Cardiac septum (tissue), 1 donor: Measurements from ENCODE around the gene CLEC2D. TPM values are rescaled to one million over a fixed set of nuclear protein-coding genes. Genes with fewer than 3 reads are reported as not detected.
A peak's percentile ranks its signal among the peaks of the same experiment; 100 is the strongest.
"Not testable (repeated sequence)": the region's sequence is repeated elsewhere in the genome, so short reads cannot be mapped to it uniquely, and the experiment has no call there.

Source experiments
- DNase-seq: peaks from one replicate; pipeline ENCODE4 v3.0.0-alpha.2; 2020; ENCODE audit warnings: low spot score
- intact Hi-C: fragments of 100-400 bp; cut with DNase I; formaldehyde crosslinking; loops from one replicate; pipeline ENCODE4 v1.14.0; 2022
- long read RNA-seq: library from polyadenylated mRNA; unstranded; transcript quantifications from one replicate; pipeline ENCODE4 v2.0.0, GENCODE V29; 2021
- total RNA-seq: library from RNA; stranded (reverse); fragmentation: NEBNext Ultra II Directional; extraction: Animal tissue kit (Norgen Biotek cat#: 25700); gene quantifications from one replicate; pipeline ENCODE4 v1.2.1, GENCODE V29; 2021
- donor health status: DM: no; HTN: no; CAD: no.

The CLEC2D gene
- total RNA-seq: 4.7 TPM
- long read RNA-seq, partial matches to known transcripts: 0 of 1 reads
- long read RNA-seq, other reads (novel, unspliced or antisense): 1 of 1 reads

- intact Hi-C loops: no loop called here
- DNase-seq: no peak
Observed at GRCh38 chr12:9669534-9669933, at the start of gene CLEC2D. TSS of gene CLEC2D (plus strand) at chr12:9669713. CDS start at chr12:9669735, 22 bp downstream.

GRCh38 chr12:9625019-9625418, 44.5 kb upstream of the CLEC2D start:
- no peak for DNase-seq
- intact Hi-C loops: no loop called here

DNA sequence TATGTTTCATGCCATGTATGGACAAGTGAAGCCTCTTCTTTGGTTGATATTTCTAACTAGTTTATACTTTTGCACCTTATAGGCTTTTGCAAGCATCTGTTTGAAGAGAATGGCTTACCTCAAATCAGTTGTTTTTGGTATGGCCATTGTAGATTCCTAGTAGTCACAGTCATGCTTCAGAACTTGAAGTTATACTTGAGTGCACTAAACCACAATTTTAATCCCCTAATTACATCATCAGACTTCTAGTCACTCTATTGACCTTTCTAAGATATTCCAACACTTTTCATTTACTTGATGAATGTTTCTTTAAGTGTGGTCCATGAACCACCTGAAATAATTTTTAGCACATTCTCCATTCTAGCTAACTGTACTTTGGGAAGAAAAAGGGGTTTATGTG, 43.2 kb upstream of the CLEC2D start:
- no peak for DNase-seq
- intact Hi-C loops: no loop called here

DNA sequence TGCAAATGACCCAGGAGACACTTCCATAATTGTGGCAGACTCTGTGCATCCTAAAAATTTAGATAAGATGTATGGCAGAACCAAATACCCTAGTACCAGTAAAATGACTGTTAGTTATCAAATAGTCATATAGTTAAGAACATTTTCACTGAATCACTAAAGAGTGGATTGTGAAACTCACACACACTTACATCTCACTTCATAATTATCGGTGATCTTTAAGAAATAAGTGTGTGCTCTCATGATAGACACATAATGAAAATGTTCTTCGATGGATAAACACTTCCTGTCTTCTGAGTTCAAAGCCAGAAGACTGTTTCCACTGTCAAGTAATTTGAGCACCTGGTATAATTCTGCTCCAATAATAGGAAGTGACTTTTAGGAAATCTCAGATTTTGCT, 42.7 kb upstream of the CLEC2D start:
- DNase-seq: no peak
- intact Hi-C loops: no loop called here

- DNase-seq: no peak
- intact Hi-C loops: no loop called here
Observed at GRCh38 chr12:9632766-9633165, 36.7 kb upstream of the CLEC2D start.

- DNase-seq: no peak
- intact Hi-C loops: loop anchor here (2.0 kb wide), 1 partner anchor 75 kb away; no protein-coding TSS in a partner anchor
Observed at GRCh38 chr12:9634177-9634803, 35.2 kb upstream of the CLEC2D start.

DNA sequence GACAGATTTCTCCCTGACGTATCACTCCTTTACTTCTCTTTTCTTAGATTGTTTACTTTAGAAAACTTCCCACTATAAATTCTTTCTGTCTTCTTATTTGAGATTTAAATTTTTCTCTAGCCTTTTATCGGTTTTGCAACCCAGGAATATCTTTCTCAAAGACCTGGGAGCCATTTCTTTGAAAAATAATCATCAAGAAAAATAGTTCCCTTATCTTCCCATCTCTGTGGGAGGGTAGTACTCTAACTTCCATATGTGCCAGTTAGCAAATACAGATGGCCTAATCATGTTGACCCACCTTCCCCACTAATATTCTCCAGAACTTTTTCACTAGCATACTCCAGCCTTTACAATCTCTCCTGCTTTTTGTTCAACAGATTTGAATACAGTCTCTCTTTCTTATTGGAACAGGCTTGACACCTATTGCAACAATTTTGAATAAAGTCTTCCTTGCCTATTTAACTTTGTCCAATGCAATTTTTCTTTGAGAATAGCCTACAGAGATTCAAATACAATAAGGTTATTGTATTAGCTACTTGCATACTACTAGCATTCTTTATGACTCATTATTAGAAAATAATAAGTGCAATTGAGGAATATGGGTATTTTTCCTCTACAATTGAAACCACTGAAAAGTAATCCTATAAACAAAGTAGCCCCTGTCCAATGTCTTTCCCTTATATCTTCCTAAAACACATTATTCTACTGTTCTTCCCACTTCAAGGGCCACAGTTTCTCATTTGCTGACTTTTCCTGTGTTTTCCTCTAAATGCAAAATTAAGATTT, 34.4 kb upstream of the CLEC2D start:
- no peak for DNase-seq
- intact Hi-C loops: loop anchor here (2.0 kb wide), 1 partner anchor 74 kb away; no protein-coding TSS in a partner anchor

DNA sequence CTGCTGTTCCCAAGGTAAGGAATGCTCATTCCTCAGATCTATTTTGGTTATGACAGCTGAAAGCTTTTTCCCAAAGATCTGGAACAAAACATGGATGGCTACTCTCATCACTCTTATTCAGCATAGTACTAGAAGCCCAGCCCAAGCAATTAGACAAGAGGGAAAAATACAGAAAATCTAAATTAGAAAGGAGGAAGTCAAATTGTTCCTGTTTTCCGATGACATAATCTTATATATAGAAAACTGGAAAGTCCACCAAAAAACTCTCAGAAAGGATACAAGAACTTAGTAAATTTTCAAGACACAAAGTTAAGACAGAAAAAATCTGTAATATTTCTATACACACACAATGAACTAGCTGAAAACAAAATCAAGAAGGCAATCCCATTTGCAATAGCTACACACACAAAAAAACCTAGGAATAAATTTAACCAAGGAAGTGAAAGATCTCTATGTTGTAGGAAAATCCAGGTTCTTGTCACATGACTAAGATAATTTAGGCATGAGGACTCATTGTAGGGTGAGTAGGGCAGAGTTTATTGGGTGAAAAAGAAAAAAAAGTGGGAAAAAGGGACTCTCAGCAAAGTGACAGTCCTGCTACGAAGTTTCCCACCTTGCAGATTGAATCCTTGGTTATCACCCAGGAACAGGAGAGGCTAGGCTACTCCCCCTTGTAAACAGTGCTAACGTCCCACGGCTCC, 33.2 kb upstream of the CLEC2D start:
- intact Hi-C loops: no loop called here
- no peak for DNase-seq

GRCh38 chr12:9636851-9637206, 32.7 kb upstream of the CLEC2D start:
- DNase-seq: no peak
- intact Hi-C loops: no loop called here

DNA sequence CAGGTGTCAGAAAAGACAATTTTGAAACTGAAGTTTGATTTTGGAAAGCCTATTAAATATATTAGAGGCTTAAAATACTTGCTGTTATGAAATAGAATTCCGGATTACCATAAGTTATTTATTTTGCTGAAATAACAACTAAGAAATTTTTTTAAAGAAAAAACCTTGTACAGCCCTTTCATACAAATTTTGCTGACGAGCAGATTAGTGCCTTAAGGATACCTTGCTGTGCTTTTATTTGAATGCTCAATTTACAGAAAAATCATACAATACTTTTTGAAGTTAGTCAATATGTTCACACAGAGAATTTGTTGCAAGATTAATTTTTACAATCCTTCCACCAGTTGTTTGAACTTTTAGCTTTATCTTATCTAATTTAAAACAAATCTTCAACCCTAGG, 29.5 kb upstream of the CLEC2D start:
- no peak for DNase-seq
- intact Hi-C loops: loop anchor here (10.0 kb wide), 1 partner anchor 225 kb away; the partner anchor contains the start of gene CLEC2B

DNA sequence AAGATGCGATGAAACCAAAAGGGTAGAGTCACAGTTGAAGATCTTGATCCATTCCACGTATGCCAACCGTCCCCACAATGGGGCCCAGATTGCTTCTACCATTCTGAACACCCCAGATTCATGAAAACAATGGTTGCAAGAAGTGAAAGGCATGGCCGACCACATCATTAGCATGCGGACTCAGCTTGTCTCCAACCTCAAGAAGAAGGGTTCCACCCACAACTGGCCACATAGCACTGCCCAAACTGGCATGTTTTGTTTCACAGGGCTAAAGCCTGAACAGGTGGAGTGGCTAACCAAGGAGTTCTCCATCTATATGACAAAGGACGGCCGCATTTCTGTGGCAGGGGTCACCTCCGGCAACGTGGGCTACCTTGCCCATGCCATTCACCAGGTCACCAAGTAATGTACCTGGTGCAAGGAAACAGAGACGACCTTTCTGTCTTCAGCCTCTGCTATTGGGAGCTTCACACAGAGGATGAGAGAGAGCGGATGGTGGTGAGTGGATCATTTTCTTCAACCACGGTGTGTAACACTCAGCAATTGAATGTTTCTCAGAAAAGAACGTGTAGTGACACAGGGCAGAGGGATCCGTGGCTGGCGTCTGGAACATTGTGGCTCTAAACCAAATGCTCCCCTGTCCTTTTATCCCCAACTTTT, 26.8 kb upstream of the CLEC2D start:
- no peak for DNase-seq
- intact Hi-C loops: loop anchor here (10.0 kb wide), 1 partner anchor 222 kb away; the partner anchor contains the start of gene CLEC2B

DNA sequence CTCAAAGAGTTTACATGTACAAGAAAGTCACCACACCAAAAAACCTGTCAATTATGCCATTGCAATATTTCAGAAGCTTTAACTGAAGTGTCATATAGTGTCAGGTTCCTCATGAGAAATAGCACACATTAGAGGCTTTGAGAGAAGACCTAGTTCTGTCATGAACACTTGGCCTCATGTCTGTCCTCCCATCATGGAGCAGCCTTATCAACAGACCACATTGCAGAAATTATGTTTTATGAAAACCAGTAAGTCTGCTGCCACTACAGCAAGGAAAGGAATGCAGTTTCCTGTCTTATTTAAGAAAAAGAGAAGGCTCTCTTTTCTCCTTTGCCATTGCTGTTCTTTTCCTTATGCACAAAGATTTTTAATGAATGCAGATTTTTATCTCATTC, 26.2 kb upstream of the CLEC2D start:
- intact Hi-C loops: loop anchor here (10.0 kb wide), 1 partner anchor 222 kb away; the partner anchor contains the start of gene CLEC2B

GRCh38 chr12:9644985-9645551, 24.4 kb upstream of the CLEC2D start:
- not testable (repeated sequence) for DNase-seq
- intact Hi-C loops: loop anchor here (5.0 to 10.0 kb wide), 3 partner anchors 57 to 220 kb away; partner anchors contain the start of gene CLEC2B

More for the DNA sequence above, 26.2 kb upstream of the CLEC2D start:
- no peak for DNase-seq

DNA sequence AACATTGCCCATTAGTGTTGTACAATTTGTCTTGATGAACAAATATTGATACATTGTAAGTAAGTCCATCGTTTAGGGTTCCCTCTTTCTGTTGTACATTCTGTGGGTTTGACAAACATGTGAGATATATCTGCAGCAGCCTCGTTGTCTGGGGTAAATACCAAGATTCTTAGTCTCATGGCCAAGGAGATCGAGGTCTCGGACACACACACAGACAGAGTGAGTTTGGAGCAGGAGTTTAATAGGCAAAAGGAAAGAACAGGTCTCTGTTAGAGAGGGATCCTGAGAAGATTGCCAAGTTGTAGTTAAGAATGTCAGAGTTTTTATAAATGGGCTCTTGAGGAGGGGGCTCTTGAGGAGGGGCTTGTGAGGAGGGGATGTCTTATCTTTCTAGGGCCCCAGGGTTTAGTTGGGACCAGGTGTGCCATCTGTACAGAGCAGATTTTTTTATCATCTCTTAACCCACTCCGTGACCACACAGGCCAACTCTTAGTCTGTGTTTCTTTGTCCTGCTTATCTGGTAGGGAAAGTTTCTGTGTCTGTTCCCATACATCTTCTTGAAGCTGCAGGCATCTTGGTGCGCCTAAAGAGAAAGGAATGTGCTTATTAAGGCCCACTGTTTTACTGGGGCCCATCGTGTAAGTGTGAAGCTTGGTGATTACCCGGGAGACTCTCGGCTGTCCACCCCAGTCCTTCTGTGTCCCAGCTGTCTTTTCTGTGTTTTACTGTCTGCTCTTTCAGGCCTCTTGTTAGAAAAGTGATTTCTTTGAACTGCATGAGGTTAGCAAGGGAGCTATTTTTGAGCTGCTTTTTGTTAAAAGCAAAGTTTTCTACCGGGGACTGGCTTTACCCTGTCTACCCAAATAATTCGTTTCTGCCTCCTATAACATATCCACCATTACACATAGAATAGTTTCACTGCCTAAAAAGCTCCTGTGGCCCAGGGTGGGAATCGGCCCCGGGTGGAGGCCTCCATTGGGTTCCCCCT, 22.4 kb upstream of the CLEC2D start:
- intact Hi-C loops: loop anchor here (5.0 to 10.0 kb wide), 3 partner anchors 55 to 218 kb away; partner anchors contain the start of gene CLEC2B
- no peak for DNase-seq

GRCh38 chr12:9647825-9648700, 21.4 kb upstream of the CLEC2D start:
- intact Hi-C loops: loop anchor here (5.0 to 10.0 kb wide), 3 partner anchors 54 to 217 kb away; partner anchors contain the start of gene CLEC2B
- DNase-seq: peak; percentile 93

GRCh38 chr12:9648701-9649531, 20.6 kb upstream of the CLEC2D start:
- no peak for DNase-seq
- intact Hi-C loops: loop anchor here (5.0 to 10.0 kb wide), 3 partner anchors 53 to 216 kb away; partner anchors contain the start of gene CLEC2B
